ENCODE data around the gene CXCL11.
A peak's percentile ranks its signal among the peaks of the same experiment; 100 is the strongest.
"Not testable (repeated sequence)": the region's sequence is repeated elsewhere in the genome, so short reads cannot be mapped to it uniquely, and the experiment has no call there.

CXCL11 gene

DNA sequence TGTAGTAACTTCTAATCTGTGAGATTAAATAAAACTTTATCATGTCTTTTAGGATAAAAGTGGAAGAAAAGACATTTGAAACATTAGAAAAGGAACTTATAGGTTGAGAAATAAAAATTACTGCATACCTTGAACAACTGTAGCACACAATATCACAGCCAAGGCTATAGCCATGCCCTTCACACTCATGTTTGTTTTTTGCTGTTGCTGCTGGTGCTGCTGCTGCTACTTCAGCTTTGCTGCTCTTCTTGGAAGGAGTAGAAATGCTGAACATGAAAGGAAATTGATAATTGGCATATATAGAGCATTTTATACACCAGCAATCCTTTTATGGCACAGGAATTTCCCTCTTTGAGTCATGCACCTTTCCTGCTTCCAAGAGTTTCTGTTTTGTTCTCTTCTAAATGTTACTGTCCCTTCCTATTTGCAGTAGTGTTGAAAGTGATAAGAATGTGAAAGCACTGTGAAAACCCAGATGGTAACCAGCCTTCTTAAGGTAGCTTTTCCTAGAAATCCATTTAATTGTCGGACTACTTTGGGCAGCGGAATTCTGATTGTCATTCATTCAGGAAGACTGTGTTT lies at the start of gene CXCL11:
Gene CXCL11, minus strand, starts transcription at position 272 of the 582 bp plus-strand sequence. Its CDS starts 83 bp downstream, at position 189.
- no peak for DNase-seq

DNA sequence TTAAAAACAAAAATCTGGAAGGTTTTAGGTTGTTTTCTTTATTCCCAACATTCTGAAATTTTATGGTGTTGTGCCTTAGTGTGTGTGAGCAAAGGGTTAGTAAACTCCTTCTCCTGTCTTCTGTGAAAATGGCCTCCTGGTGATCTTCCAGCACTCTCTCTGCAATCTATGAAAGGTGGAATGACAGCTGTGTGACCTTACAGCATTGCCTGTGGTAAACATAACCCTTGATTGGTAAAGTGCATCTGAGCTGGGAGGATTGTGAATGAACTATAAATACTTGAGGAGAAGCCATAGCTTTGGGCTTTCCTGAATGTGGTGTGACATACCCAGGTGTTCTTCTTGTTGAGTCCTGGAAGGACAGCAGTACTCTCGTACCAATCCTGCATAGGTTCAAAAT lies 48.7 kb upstream of the CXCL11 start:
- DNase-seq: no peak

DNA sequence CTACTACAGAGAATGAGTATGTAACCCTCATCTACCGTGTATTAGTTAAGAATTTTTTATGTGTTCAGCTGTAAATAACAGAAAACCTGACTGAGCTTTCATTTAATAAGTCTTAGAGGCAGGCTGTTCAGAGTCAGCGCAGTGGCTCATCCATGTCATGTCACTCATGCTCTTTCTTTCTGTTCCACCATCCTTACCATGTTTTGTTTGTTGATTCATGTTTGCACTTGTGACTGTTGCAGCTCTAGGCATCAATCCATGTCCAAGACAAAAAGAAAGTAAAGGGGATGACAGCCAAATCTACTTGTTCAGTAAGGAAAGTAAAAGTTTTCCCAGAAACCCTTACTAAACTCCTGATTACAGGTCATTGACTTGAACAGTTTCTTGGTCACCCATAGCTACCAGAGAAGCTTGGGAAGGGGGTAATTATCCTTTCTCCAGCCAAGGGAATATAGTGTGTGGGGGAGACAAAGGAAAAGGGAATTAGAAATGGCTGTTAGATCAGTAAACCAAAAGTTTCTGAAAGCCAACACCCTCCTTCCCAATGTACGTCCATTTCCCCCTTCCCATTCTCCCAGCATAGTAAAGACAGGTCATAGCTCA lies 47.6 kb upstream of the CXCL11 start:
- no peak for DNase-seq

DNA sequence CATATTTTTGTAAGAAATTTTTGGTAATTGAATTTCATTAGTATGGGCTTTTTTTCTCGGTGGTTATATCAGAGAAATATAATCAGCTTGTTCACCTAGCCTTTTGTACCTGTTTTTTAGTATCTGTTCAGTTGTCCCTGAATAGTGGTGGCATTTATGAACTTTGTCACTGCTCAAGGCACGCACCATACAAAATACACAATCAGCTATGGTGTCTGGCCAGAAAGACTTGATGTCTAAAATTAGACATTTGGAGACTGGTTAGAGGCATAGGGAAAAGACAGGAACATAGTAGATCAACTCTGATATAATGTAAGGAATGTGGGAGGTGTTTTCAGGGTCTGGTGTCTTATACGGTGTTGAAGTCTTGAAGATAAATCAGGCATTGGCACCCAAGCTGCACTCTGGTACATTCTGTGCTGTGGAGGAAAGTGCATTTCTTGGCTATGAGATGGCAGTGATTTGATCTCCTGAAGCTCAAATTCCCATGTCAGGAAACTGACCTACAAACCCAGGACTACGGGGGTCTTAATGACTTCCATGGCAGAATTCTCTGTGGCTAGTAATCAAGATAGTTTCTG lies 42.3 kb upstream of the CXCL11 start:
- no peak for DNase-seq

DNA sequence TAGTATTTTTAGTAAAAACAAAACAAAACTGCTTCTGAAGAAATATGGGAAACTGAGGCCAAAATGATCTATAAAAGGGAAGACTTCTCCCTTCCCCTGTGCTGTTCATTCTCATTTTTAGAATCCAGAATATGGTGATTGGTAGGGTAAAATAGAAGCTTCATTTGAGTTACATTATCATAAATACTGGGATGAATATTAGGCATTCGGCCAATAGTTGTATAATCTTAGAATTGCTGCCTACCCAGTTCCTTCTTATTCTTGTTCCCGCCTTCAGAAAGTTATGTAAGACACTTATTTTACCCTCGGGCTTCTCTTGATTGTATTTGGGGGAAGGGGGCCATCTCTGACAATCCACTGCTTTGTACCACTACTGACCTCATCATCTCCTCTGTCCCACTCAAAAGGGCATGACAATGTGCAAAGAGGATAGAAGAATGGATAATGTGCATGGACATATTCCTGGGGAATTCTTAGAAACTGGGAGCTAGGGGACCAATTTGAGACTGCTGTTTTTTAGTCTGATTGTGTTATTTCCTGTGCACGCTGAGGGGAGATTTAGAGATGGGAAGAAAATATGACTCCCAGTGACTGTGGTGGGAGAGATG lies 39.2 kb upstream of the CXCL11 start:
- DNase-seq: no peak

DNA sequence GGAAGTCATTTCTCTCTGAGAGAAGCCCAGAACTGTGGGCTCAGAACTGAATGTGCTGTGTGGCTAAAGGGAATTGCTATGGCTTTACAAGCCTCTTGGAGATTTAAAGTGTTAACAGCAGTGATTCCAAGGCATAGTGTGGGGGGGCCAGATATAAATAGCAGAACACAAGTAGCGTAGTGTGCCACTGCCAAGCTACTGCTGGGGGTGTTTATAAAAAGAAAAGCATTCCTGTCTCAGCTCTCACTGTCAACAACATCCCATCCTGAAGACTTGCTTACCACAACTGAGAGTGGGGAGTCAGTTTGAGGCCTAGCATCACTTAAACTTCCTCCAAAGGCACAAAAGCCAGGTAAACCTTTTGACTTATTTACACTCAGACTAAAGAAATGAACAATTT lies 38.6 kb upstream of the CXCL11 start, which contains the start of gene ART3:
Gene ART3, plus strand, starts transcription at position 242 of the 400 bp plus-strand sequence. CDS start 1,181 bp downstream, outside the sequence.
- no peak for DNase-seq

DNA sequence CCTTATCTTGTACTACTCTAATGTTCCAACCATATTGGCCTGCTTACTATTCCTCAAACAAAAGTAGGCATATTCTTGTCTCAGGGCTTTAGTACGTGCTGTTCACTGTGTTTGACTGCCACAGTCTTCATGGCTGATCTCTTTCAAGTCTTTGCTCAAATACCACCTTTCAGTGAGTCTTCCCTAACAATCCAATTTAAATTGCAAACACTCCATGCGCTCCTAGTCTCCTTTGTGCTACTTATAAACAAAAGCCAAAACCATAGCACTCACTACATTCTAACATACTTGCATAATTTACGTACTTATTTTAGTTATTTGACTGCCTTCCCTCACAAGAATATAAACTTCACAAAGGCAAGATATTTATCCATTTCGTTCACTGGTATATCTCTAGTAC lies 36.9 kb upstream of the CXCL11 start:
- DNase-seq: no peak

DNA sequence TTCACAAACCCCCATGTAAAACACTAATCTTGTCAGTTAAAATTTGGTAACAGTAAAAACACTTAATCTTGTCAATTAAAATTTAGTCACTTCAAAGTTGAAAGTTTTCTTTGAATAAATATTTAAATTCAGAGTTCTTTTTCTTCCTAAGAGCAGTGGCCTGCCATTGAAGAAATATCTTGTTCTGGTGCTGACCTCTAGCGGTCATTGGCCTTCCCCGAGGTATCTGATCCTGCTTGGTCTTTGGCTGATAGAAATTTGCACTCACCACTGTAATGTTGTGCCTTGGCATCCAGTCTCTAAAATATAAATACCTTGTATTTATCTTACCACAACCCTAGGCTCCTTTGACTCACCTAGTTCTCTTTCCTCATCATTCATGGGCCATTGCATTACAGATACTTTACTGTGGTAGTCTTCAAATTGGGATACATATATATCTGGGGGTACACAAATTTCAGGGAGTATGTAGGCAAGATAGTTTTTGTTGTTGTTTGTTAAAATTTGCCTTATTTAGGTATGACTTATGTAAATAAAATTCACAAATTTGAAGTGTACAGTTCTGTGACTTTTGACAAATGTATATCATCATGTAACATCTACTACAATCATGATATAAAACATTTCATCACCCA lies 31.9 kb upstream of the CXCL11 start:
- peak; percentile 65 for DNase-seq

DNA sequence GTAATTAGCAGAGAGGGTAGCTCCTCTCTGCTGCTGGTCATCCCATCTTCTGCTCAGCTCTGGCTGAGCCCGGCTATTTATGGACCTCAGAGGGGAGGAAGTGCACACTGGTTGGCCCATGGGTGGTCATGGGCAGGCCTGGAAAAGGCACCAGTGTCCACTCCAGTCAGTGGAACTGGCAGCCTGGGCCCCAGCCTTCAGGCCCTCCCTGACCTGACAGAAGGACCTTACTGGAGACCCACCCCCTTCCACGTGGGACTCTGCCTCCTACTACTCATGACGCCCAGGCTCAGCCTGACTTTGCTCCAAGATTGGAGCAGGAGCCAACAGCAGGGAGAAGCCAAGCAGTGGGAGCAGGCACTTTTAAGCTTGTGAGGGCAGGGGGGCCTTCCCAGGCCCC lies 30.7 kb upstream of the CXCL11 start:
- no peak for DNase-seq

DNA sequence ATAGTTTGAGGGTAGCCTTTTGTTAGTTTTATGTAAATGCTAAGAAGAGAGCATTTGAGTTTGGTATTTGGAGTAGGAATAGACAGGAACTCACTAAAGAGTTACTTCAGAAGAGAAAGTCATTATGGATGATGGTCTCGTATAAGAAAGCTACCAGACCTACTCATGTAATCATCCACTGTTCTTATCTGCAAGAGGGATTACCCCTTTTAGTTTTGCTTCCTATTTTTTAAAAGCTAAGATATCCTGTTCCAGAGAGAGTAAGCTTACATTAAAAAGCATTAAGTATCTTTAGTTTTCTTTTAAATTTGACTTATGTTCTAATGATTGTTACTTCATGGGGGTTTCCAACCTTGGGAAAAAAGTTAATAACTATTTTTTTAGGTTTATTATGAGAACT lies 26.1 kb upstream of the CXCL11 start:
- no peak for DNase-seq

DNA sequence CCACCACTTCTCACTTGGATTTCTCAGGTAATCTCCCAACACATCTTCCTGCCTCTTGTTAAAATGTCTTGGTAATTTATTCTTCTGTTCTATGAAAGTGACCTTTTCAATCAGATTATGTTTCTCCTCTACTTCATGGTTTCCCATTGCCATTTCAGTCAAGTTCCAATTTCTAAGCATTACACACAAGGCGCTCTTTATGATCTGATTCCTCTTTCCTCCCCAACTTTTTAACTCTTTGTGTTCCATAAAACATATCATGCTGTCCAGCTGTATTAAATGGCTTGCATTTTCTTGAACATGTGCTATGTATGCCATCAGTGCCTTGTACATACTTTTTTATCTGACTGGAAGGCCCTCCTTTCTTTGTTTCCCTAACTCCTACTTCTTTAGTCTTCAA lies 25.6 kb upstream of the CXCL11 start:
- no peak for DNase-seq

DNA sequence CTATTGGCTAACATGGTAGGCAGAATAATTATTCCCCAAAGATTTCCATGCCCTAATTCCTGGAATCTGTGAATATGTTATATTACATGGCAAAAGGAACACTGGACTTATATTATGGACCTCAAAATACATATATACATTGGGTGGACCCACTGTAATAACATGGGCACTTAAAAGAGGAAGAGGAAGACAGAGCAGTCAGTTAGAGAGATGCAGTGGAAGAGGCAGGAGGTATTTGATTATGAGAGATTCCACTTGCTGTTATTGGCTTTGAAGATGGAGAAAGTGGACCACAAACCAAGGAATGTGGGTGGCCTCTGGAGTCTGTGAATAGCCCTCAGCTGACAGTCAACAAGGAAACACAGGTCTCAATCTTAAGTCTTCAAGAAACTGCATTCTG lies 24.6 kb upstream of the CXCL11 start:
- DNase-seq: no peak

DNA sequence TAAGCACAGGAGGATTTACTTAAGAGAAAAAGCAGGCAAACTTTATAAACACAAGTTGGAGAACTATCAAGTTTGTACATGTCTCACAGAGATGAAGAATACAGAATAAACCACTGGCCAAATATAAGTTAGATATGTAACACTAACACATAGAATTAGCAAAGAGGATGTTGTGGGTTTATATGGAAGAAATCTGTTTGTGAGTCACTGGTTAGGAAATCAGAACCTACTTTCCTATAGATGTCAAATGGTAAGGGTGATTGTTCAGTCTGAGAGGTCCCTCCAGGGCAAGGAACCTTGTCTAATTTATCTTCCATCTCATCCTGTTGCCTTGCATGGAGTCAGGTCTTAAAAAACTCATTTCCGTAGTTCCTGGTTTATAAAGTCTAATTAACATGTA lies 23.9 kb upstream of the CXCL11 start:
- no peak for DNase-seq

DNA sequence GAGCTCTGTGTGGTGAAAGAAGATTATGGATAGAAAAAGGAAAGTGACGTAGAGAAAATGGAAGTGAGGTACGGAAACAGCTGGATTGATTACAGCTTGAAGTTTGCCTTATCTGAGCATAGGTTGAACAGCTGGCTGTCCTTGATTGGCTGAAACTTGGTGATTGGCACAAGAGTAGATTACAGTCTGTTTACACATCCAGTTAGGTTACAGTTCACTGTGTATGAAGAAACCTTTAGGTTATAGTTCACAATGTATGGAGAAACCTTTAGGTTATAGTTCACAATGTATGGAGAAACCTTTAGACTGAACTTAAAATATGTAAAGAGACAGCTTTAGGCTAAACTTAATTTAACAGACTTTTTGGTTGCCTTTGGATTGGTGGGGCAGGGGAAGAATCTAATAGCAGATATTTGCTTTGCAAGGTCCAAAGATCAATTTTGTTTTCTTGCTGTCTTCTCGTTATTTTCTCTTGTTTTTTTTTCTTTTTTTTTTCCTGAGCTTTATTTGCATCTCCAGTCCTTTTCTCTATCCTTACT lies 23.1 kb upstream of the CXCL11 start:
- DNase-seq: no peak

DNA sequence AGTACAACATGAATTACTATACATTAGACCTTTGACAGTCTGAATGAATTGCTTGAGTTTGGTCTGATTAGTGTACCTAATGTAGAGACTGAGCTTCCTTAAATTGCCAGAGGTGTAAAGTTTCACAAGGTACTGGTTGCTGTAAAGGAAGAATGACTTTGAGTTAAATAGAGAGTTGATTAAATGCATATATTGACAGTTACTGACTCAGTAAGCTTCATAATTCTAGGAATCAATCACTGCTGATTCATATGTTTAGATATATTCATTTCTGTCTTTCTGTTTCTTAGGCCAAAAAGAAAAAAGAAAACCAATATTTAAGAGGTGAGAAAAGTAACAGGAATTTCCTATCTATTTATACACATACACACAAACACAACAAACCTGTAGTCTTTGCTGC lies 22.4 kb upstream of the CXCL11 start:
- no peak for DNase-seq

DNA sequence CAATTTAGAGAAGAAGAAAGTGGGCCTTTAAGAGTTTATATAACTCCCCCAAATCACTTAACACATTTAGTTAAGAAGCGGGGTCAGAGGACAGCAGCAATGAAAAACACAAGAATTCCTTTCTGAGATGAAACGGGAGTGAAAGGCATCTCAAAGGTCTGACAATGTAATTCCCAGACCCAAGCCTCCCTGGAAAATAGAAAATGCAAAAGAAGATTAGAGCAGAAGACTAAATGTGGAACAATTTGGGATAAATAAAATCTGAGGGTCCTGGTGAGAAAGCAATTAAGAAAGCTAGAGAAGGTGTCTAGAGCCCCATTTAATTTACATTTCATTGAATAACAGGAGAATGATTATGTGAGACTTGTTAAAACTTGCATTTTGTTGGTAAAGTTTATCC lies 19.6 kb upstream of the CXCL11 start:
- DNase-seq: no peak

DNA sequence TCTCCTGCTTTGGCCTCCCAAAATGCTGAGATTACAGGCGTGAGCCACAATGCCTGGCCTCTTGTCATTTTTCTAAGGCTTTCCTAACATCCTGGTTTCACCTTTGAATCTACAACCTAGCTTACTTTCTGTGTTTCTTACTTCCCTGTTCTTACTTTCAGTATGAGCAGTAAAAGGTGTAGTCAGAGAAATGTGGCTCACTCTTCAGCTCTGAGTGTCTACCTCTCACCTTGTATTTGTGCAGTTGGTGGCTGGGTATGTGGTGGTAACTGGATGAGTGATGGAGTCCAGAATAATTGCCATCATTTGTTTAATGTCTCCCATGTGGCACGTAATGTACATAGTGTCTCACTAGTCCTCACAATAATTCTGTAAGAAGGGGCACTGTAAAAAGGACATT lies 19.1 kb upstream of the CXCL11 start:
- DNase-seq: no peak

DNA sequence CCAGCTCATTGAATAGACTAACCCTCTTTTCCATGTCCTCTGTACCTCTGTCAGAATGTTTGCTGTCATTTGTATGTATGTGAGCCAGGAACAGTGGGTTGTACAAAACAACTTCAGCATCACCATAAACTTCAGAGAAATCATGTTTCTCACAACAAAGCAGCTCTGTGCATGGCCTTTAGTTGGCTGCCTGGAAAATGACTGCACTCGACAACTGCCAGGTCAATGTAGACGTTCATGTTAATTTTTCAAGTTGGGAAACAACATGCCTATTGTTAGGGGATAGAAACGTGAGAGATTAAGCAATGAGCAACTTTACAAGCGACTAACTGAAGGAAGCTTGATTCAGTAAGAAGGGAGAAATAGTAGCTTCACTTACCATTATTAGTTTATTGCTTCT lies 17.9 kb upstream of the CXCL11 start:
- no peak for DNase-seq

DNA sequence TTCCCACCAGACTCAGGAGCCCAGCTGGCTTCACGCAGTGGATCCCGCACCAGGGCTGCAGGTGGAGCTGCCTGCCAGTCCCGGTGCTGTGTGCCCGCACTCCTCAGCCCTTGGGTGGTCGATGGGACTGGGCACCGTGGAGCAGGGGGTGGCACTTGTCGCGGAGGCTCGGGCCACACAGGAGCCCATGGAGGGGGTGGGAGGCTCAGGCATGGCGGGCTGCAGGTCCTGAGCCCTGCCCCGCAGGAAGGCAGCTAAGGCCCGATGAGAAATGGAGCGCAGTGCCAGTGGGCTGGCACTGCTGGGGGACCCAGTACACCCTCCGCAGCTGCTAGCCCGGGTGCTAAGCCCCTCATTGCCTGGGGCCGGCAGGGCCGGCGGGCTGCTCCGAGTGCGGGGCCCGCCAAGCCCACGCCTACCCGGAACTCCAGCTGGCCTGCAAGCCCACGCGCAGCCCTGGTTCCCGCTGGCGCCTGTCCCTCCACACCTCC lies 14.7 kb upstream of the CXCL11 start:
- DNase-seq: not testable (repeated sequence)

DNA sequence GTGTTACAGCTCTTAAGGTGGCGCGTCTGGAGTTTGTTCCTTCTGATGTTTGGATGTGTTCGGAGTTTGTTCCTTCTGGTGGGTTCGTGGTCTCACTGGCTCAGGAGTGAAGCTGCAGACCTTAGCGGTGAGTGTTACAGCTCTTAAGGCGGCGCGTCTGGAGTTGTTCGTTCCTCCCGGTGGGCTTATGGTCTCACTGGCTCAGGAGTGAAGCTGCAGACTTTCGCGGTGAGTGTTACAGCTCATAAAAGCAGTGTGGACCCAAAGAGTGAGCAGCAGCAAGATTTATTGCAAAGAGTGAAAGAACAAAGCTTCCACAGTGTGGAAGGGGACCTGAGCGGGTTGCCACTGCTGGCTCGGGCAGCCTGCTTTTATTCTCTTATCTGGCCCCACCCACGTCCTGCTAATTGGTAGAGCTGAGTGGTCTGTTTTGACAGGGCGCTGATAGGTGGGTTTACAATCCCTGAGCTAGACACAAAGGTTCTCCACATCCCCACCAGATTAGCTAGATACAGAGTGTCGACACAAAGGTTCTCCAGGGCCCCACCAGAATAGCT lies 14.1 kb upstream of the CXCL11 start:
- not testable (repeated sequence) for DNase-seq

DNA sequence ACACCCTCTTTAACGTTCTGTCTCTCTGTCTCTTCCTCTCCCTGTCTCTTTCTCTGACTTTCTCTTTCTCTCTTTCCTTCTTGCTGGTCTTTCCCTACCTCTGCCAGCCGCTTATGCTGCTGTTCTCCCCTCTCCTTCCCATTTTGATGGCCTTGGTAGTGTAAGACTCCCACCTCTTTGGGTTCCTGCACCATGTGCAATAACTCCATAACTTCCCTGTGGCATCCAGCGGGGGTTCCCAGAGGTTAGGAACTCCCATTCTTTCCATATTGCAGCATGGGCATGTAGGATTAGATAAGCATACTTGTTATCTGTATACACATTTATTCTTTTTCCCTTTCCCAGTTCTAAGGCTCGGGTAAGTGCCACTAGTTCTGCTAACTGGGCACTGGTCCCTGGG lies 8.8 kb upstream of the CXCL11 start:
- not testable (repeated sequence) for DNase-seq

DNA sequence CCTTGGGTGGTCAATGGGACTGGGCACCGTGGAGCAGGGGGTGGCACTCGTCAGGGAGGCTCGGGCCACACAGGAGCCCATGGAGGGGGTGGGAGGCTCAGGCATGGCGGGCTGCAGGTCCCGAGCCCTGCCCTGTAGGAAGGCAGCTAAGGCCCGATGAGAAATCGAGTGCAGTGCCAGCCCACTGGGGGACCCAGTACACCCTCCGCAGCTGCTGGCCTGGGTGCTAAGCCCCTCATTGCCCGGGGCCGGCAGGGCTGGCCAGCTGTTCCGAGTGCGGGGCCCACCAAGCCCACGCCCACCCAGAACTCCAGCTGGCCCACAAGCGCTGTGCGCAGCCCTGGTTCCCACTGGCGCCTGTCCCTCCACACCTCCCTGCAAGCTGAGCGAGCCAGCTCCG lies 7.4 kb upstream of the CXCL11 start:
- DNase-seq: not testable (repeated sequence)
